Stimulated activated CD4-positive, alpha-beta T cell treated with anti-CD3 and anti-CD28 coated beads, Interleukin-4, amount 100 ng/mL, for 4 hours (primary cell): Measurements from ENCODE around the gene RCAN3.
"Not testable (repeated sequence)": the region's sequence is repeated elsewhere in the genome, so short reads cannot be mapped to it uniquely, and the experiment has no call there.

ENCODE experiments used
- DNase-seq, 2 experiments: peaks; one replicate each; pipeline ENCODE4 v3.0.0-alpha.2; 2020

RCAN3 gene

GRCh38 chr1:24515671-24516209, 13.1 kb downstream of the RCAN3 start:
- not testable (repeated sequence) for DNase-seq

- no peak for DNase-seq
Observed at GRCh38 chr1:24516506-24516905, 13.9 kb downstream of the RCAN3 start.

DNA sequence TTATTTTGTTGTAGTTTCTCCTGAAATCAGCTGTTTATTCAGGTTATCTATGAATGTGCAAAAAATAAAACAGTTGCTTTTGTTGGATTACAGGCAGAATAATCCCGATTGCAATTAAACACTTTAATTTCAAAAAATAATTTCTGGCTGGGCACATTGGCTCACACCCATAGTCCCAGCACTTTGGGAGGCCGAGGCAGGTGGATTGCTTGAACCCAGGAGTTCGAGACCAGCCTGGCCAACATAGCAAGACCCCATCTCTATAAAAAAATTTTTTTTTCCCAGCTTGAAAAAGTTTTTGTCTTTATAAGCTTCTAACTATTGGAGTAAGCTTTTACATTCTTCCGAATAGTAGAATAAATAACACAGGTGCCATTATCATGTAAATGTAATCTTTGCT, 15.3 kb downstream of the RCAN3 start:
- no peak for DNase-seq

DNA sequence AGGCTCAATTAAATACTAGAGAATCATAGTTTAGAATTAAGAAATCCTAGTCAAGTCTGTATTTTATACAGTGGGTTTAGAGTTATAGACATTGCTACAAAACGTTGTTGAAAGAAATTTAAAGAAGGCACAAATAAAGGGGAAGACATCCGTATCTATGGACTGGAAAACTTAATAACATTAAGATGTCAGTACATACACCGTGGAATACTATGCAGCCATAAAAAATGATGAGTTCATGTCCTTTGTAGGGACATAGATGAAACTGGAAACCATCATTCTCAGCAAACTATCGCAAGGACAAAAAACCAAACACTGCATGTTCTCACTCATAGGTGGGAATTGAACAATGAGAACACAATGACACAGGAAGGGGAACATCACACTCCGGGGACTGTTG, 17.6 kb downstream of the RCAN3 start:
- not testable (repeated sequence) for DNase-seq

DNA sequence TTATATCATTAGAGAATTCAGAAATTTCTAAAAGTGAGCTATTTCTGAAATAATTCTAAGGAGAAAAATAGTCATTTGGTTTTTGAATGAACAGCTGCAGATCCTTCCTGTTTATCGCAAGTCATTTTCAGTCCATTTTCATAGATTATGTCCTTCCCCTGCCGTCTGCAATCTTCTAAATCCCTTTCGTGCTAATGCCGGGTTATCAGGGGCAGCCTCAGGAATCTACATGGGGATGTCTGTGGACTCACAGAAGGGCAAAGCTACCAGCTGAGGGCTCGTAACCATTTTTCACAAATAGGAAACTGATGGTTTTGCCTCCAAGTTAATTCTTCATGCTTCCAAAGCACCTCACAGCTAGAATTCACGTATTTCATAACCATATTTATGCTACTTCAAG, 23.0 kb downstream of the RCAN3 start:
- no peak for DNase-seq

DNA sequence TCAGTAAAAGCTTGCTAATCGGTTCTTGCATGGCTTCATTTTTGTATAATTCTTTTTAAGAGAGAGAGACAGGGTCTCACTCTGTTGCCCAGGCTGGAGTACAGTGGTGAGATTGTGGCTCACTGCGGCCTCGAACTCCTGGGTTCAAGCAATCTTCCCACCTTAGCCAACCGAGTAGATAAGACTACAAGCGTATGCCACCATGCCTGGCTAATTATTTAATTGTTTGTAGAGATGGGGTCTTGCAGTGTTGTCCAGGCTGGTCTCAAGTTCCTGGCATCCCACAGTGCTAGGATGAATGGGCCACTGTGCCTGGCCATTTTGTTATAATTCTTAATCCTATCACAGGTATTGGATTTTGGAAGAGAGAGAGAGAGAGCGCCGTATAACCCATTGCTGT, 23.4 kb downstream of the RCAN3 start:
- no peak for DNase-seq

DNA sequence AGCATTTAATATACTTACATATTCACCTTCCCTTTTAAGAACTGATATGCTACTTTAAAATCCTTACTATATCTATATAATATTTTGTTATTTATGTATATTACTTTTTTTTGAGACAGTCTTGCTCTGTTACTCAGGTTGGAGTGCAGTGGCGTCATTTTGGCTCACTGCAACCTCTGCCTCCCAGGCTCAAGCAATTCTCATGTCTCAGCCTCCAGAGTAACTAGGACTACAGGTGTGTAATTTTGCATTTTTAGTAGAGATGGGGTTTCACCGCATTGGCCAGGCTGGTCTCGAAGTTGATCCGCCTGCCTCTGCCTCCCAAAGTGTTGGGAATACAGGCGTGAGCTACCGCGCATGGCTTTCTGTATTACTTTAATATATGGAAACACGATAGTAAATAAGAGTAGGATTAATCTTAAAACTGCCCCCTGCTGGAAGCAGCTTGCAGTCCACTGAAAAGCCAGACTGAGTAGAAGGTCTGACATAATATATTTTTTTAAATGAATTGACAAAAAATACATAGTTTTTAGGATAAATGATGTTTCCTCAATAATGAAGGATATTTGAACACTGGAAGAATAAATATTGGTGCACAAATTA, 24.4 kb downstream of the RCAN3 start:
- DNase-seq: peak; percentile 34 to 45

DNA sequence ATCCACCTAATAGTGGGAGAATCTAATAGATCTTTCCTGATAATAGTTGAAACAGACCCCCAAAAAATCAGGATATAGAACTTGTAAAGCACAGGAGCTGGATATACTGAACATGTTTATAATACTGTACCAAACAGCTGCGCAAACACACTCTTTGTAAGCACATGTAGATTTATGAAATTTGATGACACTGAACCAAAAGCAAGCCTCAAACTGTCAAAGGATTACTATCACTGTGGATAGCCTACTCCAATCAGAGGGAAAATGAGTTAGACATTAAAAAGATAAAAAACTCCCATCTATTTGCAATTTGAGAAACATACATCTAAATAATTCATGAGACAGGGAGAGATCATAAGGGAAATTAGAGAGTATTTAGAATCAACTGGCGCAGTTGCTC, 26.1 kb downstream of the RCAN3 start:
- no peak for DNase-seq

DNA sequence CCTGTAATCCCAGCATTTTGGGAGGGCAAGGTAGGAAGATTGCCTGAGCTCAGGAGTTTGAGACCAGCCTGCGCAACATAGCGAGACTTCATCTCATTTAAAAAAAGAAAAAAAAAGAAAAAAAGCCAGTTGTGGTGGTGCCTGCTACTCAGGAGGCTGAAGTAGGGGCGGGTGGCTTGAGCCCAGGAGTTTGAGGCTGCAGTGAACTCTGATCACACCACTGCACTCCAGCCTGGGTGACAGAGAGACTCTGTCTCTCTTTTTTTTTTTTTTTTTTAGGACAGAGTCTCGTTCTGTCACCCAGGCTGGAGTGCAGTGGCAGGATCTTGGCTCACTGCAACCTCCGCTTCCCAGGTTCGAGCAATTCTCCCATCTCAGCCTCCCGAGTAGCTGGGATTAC, 26.7 kb downstream of the RCAN3 start:
- not testable (repeated sequence) for DNase-seq

DNA sequence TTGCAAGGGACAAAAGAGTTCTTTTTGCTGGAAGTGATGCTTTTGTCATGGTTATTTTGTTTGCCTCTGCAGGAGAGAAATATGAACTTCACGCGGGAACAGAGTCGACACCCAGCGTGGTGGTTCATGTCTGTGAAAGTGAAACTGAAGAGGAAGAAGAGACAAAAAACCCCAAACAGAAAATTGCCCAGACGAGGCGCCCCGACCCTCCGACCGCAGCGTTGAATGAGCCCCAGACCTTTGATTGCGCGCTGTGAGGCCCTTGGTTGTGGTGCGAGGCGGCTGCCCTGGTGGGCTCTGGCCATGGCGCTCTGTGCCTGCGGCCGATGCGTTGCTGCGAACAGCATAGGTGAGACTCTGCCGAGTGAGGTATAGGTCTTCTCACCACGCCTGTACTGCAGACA, 32.4 kb downstream of the RCAN3 start:
- DNase-seq: peak; percentile 56 to 70

GRCh38 chr1:24535778-24536177, 33.1 kb downstream of the RCAN3 start:
- DNase-seq: no peak

GRCh38 chr1:24536391-24536840, 33.8 kb downstream of the RCAN3 start:
- peak; percentile 42 to 72 for DNase-seq

- no peak for DNase-seq
Observed at GRCh38 chr1:24540051-24540905, 37.6 kb downstream of the RCAN3 start.

DNA sequence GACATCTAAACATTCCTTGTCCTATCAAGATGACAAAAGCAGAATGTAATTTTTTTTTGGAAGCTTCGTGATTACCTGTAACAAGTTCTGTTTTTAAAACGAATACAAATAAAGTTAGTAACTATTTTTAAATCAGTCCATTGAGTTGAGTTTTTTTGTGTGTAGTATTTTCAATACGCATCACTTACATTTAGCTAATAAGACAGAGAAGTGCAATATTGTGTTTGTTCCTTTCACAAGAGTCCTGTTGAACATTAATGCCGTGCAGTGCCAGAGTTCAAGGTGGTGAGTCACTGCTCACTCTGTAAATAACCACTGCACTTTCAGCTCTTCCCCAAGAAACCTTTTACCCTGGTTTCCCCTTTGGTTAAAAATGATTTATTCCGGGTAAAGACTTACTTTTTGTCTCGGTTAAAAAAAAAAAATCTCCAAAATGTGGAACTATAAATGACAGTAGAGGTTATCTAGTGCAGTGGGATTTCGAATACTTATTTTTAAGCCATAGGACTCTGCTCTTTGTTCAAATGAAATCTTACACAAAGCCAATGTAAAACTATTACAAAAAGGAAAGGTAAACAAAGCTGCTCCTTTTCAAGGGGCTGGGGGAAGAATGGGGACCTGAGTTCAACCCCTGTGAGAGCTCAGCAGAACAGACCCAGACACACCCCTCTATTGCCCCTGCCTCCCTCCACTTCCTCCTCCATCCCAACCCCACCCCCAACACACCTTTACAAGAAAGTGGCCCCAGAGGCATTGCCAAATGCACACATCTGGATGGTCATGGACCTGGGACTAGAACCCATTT, 38.5 kb downstream of the RCAN3 start:
- peak in 1 of 2 experiments; percentile 48 for DNase-seq

GRCh38 chr1:24541711-24542346, 39.2 kb downstream of the RCAN3 start:
- DNase-seq: no peak

DNA sequence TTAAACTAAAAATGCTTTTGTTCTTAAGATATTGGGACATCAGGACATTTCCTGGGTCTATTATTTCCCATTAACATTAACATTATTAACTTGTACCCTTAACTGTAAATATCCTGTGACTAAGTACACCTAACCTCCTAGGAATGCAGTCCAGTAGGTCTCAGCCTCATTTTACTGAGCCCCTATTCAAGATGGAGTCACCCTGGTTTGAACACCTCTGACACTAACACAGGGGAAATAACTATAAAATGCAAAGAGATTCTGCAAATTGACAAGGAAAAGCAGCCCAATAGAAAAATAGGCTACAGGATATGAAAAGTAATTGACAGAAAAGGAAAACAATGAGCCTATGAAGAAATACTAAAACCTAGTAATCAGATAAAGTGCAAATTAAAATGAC, 41.6 kb downstream of the RCAN3 start:
- no peak for DNase-seq

- no peak for DNase-seq
Observed at GRCh38 chr1:24545662-24546061, 43.0 kb downstream of the RCAN3 start.

DNA sequence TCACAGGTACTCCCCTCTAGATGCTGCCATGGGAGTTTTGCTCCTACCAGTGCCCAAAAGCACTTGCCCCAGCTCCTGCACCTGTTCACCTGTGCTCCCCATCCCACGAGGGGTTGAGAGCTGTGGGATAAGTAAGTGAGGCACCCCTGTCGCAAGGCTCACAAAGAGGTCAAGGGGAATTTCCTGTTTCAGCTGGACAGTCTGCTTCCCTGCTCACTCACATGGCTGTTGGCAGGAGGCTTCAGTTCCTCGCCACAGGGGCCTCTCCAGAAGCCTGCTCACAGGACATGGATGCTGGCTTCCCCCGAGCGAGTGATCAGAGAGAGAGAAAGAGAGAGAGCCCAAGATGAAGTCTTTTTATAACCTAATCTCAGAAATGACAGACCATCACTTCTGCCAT, 44.6 kb downstream of the RCAN3 start:
- DNase-seq: no peak

GRCh38 chr1:24548070-24548469, 45.4 kb downstream of the RCAN3 start:
- DNase-seq: no peak

GRCh38 chr1:24549210-24549609, 46.6 kb downstream of the RCAN3 start:
- not testable (repeated sequence) for DNase-seq

- DNase-seq: no peak
Observed at GRCh38 chr1:24551290-24551959, 48.8 kb downstream of the RCAN3 start.

GRCh38 chr1:24551960-24552571, 49.4 kb downstream of the RCAN3 start:
- no peak for DNase-seq
